HL-60 (cell line): ENCODE data around the gene ATOH1.

Experiments used
- DNase-seq, 2 experiments: peaks; one replicate each; pipeline ENCODE4 v3.0.0-alpha.2; 2010 to 2020; ENCODE audit warnings: low read depth in 1 of 2, low spot score in 1 of 2
- H3K27ac ChIP-seq: fragments of 250-450 bp; sonication (Bioruptor Pico); replicated peaks from 2 replicates; pipeline ENCODE4 v1.5.1; 2020; ENCODE audit warnings: mild to moderate bottlenecking, moderate library complexity
- H3K27me3 ChIP-seq: fragments of 250-450 bp; sonication (Bioruptor Pico); 2 replicates; pipeline ENCODE4 v1.5.1; 2021; ENCODE audit warnings: mild to moderate bottlenecking, moderate library complexity; ENCODE audit not compliant: insufficient read depth, poor library complexity, severe bottlenecking
- H3K4me3 ChIP-seq: replicated peaks from 2 replicates; pipeline ENCODE4 v1.5.1; 2011; ENCODE audit warnings: mild to moderate bottlenecking, control low read depth, low read length; ENCODE audit not compliant: insufficient read depth
- GABPA ChIP-seq: IDR thresholded peaks from 2 replicates; pipeline ENCODE4 v1.6.1; 2012; ENCODE audit warnings: low read depth
- POLR2AphosphoS5 ChIP-seq: IDR thresholded peaks from 2 replicates; pipeline ENCODE4 v1.6.1; 2012; ENCODE audit warnings: low read depth
- SPI1 ChIP-seq: IDR thresholded peaks from 2 replicates; pipeline ENCODE4 v1.6.1; 2012; ENCODE audit warnings: low read depth, mild to moderate bottlenecking, borderline replicate concordance
- long read RNA-seq: library from polyadenylated mRNA; unstranded; transcript quantifications from one replicate; pipeline ENCODE4 v2.0.0, GENCODE V29; 2020
- TF ChIP-seq, protein P1 (sequence below): IDR thresholded peaks from one replicate; pipeline ENCODE4 v1.5.1; 2011; ENCODE audit warnings: low read length, control low read depth, inconsistent platforms; ENCODE audit not compliant: insufficient read depth
- TF ChIP-seq, protein P2 (sequence below): IDR thresholded peaks from 2 replicates; pipeline ENCODE4 v1.6.1; 2012; ENCODE audit warnings: low read depth; ENCODE audit not compliant: insufficient replicate concordance

The ATOH1 gene, protein sequence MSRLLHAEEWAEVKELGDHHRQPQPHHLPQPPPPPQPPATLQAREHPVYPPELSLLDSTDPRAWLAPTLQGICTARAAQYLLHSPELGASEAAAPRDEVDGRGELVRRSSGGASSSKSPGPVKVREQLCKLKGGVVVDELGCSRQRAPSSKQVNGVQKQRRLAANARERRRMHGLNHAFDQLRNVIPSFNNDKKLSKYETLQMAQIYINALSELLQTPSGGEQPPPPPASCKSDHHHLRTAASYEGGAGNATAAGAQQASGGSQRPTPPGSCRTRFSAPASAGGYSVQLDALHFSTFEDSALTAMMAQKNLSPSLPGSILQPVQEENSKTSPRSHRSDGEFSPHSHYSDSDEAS
- long read RNA-seq = 0 reads

DNA sequence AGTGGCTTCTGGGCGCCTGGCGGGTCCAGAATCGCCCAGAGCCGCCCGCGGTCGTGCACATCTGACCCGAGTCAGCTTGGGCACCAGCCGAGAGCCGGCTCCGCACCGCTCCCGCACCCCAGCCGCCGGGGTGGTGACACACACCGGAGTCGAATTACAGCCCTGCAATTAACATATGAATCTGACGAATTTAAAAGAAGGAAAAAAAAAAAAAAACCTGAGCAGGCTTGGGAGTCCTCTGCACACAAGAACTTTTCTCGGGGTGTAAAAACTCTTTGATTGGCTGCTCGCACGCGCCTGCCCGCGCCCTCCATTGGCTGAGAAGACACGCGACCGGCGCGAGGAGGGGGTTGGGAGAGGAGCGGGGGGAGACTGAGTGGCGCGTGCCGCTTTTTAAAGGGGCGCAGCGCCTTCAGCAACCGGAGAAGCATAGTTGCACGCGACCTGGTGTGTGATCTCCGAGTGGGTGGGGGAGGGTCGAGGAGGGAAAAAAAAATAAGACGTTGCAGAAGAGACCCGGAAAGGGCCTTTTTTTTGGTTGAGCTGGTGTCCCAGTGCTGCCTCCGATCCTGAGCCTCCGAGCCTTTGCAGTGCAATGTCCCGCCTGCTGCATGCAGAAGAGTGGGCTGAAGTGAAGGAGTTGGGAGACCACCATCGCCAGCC is at the start of gene ATOH1:
TSS of gene ATOH1 (plus strand) at position 422 of the 663 bp plus-strand sequence. CDS start at position 596, 174 bp downstream.
- TF ChIP-seq, protein P1, sequence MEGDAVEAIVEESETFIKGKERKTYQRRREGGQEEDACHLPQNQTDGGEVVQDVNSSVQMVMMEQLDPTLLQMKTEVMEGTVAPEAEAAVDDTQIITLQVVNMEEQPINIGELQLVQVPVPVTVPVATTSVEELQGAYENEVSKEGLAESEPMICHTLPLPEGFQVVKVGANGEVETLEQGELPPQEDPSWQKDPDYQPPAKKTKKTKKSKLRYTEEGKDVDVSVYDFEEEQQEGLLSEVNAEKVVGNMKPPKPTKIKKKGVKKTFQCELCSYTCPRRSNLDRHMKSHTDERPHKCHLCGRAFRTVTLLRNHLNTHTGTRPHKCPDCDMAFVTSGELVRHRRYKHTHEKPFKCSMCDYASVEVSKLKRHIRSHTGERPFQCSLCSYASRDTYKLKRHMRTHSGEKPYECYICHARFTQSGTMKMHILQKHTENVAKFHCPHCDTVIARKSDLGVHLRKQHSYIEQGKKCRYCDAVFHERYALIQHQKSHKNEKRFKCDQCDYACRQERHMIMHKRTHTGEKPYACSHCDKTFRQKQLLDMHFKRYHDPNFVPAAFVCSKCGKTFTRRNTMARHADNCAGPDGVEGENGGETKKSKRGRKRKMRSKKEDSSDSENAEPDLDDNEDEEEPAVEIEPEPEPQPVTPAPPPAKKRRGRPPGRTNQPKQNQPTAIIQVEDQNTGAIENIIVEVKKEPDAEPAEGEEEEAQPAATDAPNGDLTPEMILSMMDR = no peak
- TF ChIP-seq GABPA = no peak
- no peak for TF ChIP-seq SPI1
- no peak for TF ChIP-seq POLR2AphosphoS5
- TF ChIP-seq, protein P2, sequence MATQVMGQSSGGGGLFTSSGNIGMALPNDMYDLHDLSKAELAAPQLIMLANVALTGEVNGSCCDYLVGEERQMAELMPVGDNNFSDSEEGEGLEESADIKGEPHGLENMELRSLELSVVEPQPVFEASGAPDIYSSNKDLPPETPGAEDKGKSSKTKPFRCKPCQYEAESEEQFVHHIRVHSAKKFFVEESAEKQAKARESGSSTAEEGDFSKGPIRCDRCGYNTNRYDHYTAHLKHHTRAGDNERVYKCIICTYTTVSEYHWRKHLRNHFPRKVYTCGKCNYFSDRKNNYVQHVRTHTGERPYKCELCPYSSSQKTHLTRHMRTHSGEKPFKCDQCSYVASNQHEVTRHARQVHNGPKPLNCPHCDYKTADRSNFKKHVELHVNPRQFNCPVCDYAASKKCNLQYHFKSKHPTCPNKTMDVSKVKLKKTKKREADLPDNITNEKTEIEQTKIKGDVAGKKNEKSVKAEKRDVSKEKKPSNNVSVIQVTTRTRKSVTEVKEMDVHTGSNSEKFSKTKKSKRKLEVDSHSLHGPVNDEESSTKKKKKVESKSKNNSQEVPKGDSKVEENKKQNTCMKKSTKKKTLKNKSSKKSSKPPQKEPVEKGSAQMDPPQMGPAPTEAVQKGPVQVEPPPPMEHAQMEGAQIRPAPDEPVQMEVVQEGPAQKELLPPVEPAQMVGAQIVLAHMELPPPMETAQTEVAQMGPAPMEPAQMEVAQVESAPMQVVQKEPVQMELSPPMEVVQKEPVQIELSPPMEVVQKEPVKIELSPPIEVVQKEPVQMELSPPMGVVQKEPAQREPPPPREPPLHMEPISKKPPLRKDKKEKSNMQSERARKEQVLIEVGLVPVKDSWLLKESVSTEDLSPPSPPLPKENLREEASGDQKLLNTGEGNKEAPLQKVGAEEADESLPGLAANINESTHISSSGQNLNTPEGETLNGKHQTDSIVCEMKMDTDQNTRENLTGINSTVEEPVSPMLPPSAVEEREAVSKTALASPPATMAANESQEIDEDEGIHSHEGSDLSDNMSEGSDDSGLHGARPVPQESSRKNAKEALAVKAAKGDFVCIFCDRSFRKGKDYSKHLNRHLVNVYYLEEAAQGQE = no peak
- Histone ChIP-seq H3K27ac (no peak within 1 kb of the TSS), H3K4me3 (peak within 1 kb of the TSS; percentile 20), H3K27me3 (peaks cover 48% of the 10 kb centered on the region)
- DNase-seq = peak in 1 of 2 experiments; percentile 13

DNA sequence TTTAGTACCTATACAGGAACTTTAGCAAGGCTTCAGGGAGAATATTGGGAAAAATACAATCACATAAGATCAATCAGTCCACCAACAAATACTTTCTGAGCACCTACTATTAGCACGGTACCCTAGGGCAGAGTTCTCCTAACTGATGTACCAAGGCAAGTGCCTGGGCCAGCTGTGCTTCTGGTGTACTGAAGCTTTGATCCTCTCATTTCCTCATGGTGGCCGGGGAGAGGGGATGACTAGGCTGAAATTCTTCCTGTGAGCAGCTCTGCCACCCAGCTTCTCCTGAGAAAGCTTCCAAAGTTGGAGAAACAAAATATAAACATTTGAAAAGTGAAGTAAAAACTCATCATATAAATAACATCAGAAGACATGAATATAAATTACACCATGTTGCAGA is 49.3 kb upstream of the ATOH1 start:
- no peak overlapping the region for H3K27ac ChIP-seq
- no peaks in the 10 kb centered on the region for H3K27me3 ChIP-seq
- H3K4me3 ChIP-seq = no peak overlapping the region
- DNase-seq = no peak
- no peak for TF ChIP-seq SPI1
- TF ChIP-seq, protein P1 = no peak

DNA sequence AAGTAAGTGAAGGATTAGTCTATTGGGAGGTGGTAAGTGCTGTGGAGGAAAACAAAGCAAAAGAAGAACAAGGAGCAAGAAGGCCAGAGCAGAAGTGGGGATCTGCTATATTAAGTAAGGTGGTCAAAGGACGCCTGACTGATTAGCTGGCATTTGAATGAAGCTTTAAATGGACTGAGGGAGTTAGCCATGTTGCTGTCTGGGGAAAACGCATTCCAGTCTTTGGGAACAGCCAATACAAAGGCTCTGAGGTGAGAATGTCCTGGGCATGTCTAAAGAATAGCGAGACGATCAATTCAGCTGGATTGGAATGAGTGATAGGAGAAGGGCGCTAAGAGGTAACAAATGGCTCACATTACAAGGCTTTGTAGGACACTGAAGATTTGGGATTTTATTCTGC is 48.5 kb upstream of the ATOH1 start:
- DNase-seq = no peak
- TF ChIP-seq, protein P1 = no peak
- no peak for TF ChIP-seq POLR2AphosphoS5
- H3K27me3 ChIP-seq = no peaks in the 10 kb centered on the region
- H3K27ac ChIP-seq = no peak overlapping the region
- no peak overlapping the region for H3K4me3 ChIP-seq

DNA sequence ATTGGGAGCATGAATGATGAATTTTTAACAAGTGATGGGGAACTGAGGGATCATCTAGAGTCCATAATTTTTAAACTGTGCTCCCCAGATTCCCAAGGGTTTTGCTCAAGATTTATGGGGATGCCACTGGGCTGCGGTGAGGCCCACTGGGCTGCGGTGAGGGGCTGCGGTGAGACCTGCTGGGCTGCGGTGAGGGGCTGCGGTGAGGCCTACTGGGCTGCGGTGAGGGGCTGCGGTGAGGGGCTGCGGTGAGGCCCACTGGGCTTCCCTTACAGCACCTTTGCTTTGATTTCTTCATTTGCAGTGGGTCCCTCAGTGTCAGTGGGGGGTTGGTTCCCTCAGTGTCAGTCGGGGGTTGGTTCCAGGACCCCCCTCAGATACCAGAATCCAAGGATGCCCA is 47.4 kb upstream of the ATOH1 start:
- no peak overlapping the region for H3K27ac ChIP-seq
- H3K4me3 ChIP-seq = no peak overlapping the region
- DNase-seq = no peak
- H3K27me3 ChIP-seq = no peaks in the 10 kb centered on the region
- TF ChIP-seq, protein P1 = no peak
- TF ChIP-seq GABPA = no peak
- TF ChIP-seq SPI1 = no peak
- TF ChIP-seq, protein P2 = no peak
- no peak for TF ChIP-seq POLR2AphosphoS5
